OCI-LY1 (cell line): ENCODE results near the gene DLX6.

Experiments
- CTCF ChIP-seq: fragments of 200-600 bp; sonication (generic), shearing (Covaris generic); IDR thresholded peaks from 2 replicates; pipeline ENCODE4 v1.5.1; 2017; ENCODE audit warnings: mild to moderate bottlenecking, antibody characterized with exemption, low read length, moderate library complexity, mixed read lengths
- EZH2 ChIP-seq: fragments of 200-600 bp; sonication (generic), shearing (Covaris generic); IDR thresholded peaks from 2 replicates; pipeline ENCODE4 v1.8.0; 2017; ENCODE audit warnings: borderline replicate concordance, mixed run types, mild to moderate bottlenecking, antibody characterized with exemption, low read length, moderate library complexity, mixed read lengths

GRCh38 chr7:97039374-97040065, 34.2 kb downstream of the DLX6 start:
- no peak for TF ChIP-seq CTCF
- TF ChIP-seq EZH2: no peak
